Mammary epithelial cell (primary cell): ENCODE results near the gene CNTN5.

Source experiments
- EZH2 ChIP-seq: IDR thresholded peaks from 2 replicates; pipeline ENCODE4 v1.6.1; 2012; ENCODE audit warnings: low read length, inconsistent platforms, borderline replicate concordance
- TF ChIP-seq, protein P1 (sequence below), 2 donors: IDR thresholded peaks in 1 of 2; conservative IDR thresholded peaks in 1 of 2; 2 replicates each; pipeline ENCODE4 v1.5.1; 2011 to 2012; ENCODE audit warnings: inconsistent platforms in 2 of 2, low read length in 2 of 2, mild to moderate bottlenecking in 2 of 2, control low read depth in 1 of 2, low read depth in 1 of 2; ENCODE audit not compliant: insufficient read depth in 1 of 2; ENCODE audit errors: extremely low read depth in 1 of 2

DNA sequence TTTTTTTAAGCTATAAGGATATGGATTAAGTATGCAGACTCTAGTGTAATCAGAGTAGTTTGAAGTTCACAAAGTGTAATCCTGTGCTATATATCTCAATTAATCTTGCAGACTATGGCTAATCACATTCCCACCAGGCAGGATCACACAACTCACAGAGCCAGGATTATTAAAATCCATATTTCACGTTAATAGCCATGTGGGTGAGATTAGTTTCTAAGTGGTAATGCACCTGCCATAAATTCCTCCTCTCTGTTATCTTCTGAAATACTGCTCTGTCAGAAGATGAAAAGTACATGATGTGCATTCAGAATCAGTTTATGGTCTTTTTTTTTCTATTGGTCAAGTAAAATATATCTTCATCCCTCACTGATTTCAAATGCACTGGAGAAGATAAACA is 686.1 kb downstream of the CNTN5 start:
- TF ChIP-seq EZH2: no peak
- TF ChIP-seq, protein P1, sequence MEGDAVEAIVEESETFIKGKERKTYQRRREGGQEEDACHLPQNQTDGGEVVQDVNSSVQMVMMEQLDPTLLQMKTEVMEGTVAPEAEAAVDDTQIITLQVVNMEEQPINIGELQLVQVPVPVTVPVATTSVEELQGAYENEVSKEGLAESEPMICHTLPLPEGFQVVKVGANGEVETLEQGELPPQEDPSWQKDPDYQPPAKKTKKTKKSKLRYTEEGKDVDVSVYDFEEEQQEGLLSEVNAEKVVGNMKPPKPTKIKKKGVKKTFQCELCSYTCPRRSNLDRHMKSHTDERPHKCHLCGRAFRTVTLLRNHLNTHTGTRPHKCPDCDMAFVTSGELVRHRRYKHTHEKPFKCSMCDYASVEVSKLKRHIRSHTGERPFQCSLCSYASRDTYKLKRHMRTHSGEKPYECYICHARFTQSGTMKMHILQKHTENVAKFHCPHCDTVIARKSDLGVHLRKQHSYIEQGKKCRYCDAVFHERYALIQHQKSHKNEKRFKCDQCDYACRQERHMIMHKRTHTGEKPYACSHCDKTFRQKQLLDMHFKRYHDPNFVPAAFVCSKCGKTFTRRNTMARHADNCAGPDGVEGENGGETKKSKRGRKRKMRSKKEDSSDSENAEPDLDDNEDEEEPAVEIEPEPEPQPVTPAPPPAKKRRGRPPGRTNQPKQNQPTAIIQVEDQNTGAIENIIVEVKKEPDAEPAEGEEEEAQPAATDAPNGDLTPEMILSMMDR (conservative IDR thresholded peaks at IDR 0.05 in 1 of 2, IDR thresholded peaks at IDR 0.05 in 1 of 2; ENCODE audit: extremely low read depth in 1 of 2, insufficient read depth in 1 of 2, low read depth in 1 of 2, low read length in 2 of 2): no peak
